ENCODE measurements around the gene GABRG3. TPM values are rescaled to one million over a fixed set of nuclear protein-coding genes. Genes with fewer than 3 reads are reported as not detected.

GABRG3 gene
- total and polyA plus RNA-seq, 11 donors: not detected

DNA sequence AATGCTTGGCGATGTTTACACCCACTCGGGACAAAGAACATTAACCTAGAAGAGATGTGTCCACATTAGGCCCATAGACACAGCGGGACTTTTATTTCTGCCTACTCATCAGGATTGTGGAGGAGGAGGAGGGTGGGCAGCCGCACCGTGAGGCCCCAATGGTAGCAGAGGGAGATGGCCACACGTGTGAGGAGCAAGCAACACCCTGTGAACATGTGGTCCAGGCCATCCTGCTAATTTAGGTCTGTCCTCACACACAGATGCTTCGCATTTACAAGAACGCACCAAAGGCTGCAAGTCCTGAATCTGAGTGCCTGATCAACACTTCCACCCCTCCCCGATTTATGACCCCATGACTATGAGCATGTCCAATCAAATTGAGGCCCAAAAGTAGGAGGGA, 560.0 kb downstream of the GABRG3 start:
- whole genome bisulfite sequencing, 4 donors: 82 to 87% (median 83%) methylated on average over 9 of the region's 9 CpGs
- ATAC-seq (no peak), DNase-seq (no peak)
- intact Hi-C loops (cut with DNase I): no loop called here
- Histone ChIP-seq H3K4me3 (no peak overlapping the region), H3K9me3 (peaks cover 0 to 6% (median 0%) of the 10 kb centered on the region in 12 donors), H3K36me3 (no peaks in the 10 kb centered on the region), H3K4me1 (no peaks in the 10 kb centered on the region), H3K27me3 (no peaks in the 10 kb centered on the region), H3K27ac (no peak overlapping the region)
- no peak for TF ChIP-seq POLR2A (IDR thresholded peaks at IDR 0.05)
- TF ChIP-seq, protein P1, sequence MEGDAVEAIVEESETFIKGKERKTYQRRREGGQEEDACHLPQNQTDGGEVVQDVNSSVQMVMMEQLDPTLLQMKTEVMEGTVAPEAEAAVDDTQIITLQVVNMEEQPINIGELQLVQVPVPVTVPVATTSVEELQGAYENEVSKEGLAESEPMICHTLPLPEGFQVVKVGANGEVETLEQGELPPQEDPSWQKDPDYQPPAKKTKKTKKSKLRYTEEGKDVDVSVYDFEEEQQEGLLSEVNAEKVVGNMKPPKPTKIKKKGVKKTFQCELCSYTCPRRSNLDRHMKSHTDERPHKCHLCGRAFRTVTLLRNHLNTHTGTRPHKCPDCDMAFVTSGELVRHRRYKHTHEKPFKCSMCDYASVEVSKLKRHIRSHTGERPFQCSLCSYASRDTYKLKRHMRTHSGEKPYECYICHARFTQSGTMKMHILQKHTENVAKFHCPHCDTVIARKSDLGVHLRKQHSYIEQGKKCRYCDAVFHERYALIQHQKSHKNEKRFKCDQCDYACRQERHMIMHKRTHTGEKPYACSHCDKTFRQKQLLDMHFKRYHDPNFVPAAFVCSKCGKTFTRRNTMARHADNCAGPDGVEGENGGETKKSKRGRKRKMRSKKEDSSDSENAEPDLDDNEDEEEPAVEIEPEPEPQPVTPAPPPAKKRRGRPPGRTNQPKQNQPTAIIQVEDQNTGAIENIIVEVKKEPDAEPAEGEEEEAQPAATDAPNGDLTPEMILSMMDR (IDR thresholded peaks at IDR 0.05): no peak

DNA sequence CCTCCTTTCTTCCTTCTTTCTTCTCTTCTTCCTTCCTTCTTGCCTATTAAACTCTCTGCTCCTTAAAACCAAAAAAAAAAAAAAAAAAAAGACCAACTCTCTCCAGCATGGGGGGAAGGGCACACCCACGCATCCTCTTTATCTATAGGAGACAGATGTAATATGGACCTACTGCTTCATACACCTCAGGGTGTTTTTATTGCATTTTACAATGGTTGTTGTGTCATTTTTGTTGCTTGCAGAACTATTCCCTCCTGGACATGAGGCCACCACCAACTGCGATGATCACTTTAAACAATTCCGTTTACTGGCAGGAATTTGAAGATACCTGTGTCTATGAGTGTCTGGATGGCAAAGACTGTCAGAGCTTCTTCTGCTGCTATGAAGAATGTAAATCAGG, 561.4 kb downstream of the GABRG3 start:
- no peak for ATAC-seq
- no peaks in the 10 kb centered on the region for H3K4me1 ChIP-seq
- no peak overlapping the region for H3K4me3 ChIP-seq
- H3K36me3 ChIP-seq: no peaks in the 10 kb centered on the region
- intact Hi-C loops (cut with DNase I): no loop called here
- DNase-seq: no peak
- peaks cover 0 to 3% (median 0%) of the 10 kb centered on the region in 12 donors for H3K9me3 ChIP-seq
- H3K27me3 ChIP-seq: no peaks in the 10 kb centered on the region
- WGBS, 4 donors: 78 to 85% (median 82%) methylated on average over 3 of the region's 3 CpGs
- H3K27ac ChIP-seq: no peak overlapping the region
- TF ChIP-seq, protein P1 (IDR thresholded peaks at IDR 0.05): no peak

DNA sequence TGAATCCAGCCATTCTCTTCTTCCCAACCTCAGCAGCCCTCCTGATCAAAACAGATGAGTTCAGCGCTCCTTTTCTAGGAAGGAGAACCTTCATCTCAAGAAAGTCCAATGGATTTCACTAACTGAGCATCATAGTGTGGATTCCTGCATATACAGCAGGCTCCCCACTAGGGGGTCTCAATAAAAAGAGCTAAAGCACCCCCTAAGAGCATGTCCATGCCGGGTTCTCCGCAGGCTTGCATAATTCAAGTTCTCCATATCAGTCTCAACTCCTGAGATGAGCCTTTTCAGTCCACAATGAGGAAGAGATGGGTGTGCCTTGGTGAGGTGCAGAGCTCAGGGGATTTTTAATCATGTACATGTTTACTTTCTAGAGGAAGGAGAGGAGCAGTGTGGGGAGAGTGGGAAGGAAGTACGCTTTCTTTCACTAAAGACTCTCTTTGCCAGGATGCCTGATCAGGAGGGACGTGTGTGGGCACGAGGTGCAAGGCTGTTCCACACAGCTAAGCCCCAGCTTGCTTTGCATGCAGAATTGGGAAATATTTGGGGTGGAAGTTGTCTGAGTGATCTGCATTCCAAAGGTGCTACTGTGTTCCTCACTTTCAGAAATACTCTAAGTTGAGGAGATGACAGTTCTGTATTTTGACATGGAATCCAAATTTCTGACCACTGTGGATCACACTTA, 564.6 kb downstream of the GABRG3 start:
- Histone ChIP-seq H3K4me1 (no peaks in the 10 kb centered on the region), H3K27me3 (no peaks in the 10 kb centered on the region), H3K4me3 (no peak overlapping the region), H3K9me3 (peaks cover 0 to 2% (median 0%) of the 10 kb centered on the region in 12 donors), H3K27ac (no peak overlapping the region), H3K36me3 (no peaks in the 10 kb centered on the region)
- no peak for TF ChIP-seq POLR2A (IDR thresholded peaks at IDR 0.05)
- TF ChIP-seq, protein P1 (IDR thresholded peaks at IDR 0.05): no peak
- WGBS, 4 donors: 71 to 81% (median 76%) methylated on average over 6 of the region's 6 CpGs
- ATAC-seq: no peak
- DNase-seq: no peak
- intact Hi-C loops (cut with DNase I): no loop called here

DNA sequence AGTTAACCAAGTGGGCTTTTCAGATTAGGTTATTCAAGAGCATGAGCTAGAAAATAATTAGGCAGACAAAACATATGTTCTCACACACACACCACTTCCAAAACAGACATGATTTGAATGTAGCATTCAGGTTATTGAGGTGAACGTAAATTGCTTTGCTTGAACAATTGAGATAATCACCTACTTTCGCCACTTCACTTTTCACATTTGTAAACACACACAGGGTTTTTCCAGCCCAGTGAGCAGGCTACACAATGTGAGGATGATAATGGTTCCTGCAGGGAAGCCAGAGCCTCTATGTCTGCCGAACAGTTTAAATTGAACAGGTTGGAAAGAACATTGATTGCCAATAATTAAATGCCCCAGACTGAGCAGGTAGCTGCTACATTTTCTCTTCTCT, 567.3 kb downstream of the GABRG3 start:
- Histone ChIP-seq H3K4me3 (no peak overlapping the region), H3K27me3 (no peaks in the 10 kb centered on the region), H3K4me1 (no peaks in the 10 kb centered on the region), H3K36me3 (no peaks in the 10 kb centered on the region), H3K9me3 (peaks cover 0 to 5% (median 0%) of the 10 kb centered on the region in 12 donors), H3K27ac (no peak overlapping the region)
- ATAC-seq (no peak), DNase-seq (no peak)
- WGBS, 4 donors: 68 to 79% (median 70%) methylated on average over 3 of the region's 3 CpGs
- TF ChIP-seq POLR2A (IDR thresholded peaks at IDR 0.05): no peak
- TF ChIP-seq, protein P1 (IDR thresholded peaks at IDR 0.05): no peak
- intact Hi-C loops (cut with DNase I): no loop called here

Data from heart left ventricle (tissue), 16 donors.